ENCODE results near the gene CERS6.

DNA sequence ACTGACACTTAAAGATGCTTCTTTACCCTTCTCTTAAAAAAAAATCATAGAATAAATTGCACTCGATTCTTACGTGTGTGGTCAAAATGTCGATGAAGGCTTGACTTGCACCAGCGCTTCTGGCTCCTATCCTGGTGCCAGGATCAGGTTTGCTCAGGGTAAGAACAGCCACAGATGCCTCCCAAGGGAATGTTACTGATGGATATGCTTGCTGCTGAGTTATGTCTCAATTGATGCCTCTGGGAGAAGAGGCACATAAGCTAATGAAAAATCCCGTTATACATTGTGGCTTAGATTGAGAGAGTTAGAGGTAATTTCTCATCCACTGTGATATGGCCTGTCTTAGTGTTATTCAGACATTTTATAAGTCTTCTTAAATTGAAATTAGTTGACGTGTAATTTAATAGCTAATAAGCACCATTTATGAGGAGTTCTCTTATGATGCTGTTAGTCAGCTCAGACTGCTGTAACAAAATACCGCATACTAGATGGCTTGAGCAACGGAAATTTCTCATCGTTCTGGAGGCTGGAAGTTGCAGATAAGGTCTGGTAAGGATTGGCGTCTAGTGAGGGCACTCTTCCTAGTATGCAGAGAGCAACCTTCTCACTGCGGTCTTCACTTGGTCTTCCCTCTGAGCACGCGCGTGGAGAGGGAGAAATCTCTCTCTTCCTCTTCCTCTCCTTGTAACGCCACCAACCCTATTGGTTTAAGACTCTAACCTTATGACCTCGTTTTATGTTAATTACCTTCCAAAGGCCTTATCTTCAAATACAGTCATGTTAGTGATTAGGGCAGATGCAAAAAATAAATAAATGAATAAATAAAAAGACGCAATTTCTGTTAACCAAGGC, 229.8 kb downstream of the CERS6 start:
- TF ChIP-seq CTCF (conservative IDR thresholded peaks at IDR 0.05) (no peak), EZH2 (IDR thresholded peaks at IDR 0.05; ENCODE audit: low read depth) (no peak)
